HG03103 (cell line): ENCODE measurements around the gene GPR176.

Experiments
- ATAC-seq: cut with Tn5 transposase; IDR thresholded peaks from one replicate; pipeline ENCODE4 v1.9.1; 2021; ENCODE audit warnings: low read depth; ENCODE audit not compliant: unreplicated experiment

Gene GPR176

GRCh38 chr15:39752991-39753390, 167.1 kb downstream of the GPR176 start:
- ATAC-seq = no peak

GRCh38 chr15:39752246-39752645, 167.8 kb downstream of the GPR176 start:
- ATAC-seq = no peak
